ENCODE measurements around the gene FBXL7. TPM values are rescaled to one million over a fixed set of nuclear protein-coding genes. Genes with fewer than 3 reads are reported as not detected.

The FBXL7 gene
- total RNA-seq, 8 experiments from 2014 or later: 2.9 to 12.8 (median 5.8) TPM

GRCh38 chr5:15510092-15510491 lies 10.1 kb downstream of the FBXL7 start:
- Histone ChIP-seq H3K4me3 (no peak overlapping the region), H3K27ac (no peak overlapping the region), H3K4me1 (replicated peaks in 1 of 2) (peaks cover 5 to 22% of the 10 kb centered on the region in 2 donors)
- 17 to 100% (median 93%) methylated on average over 1 of the region's 1 CpG; no CpG with 5 or more reads in 2 of the 10 experiments for WGBS, 10 experiments
- in situ Hi-C loops (cut with MboI; ENCODE audit: low pct_unique_long_range_greater_than_20kb in 2 of 9, low sequenced_read_pairs in 9 of 9, unreplicated experiment in 9 of 9): loop anchor here in 1 of 9 experiments (25.0 kb wide), 1 partner anchor 277 kb away; no protein-coding TSS in a partner anchor
- ATAC-seq (replicated peaks in 6 of 8): no peak

GRCh38 chr5:15510831-15511230 lies 10.9 kb downstream of the FBXL7 start:
- 6 to 89% (median 42%) methylated on average over 3 of the region's 3 CpGs; no CpG with 5 or more reads in 6 of the 10 experiments for WGBS, 10 experiments
- ATAC-seq (replicated peaks in 6 of 8): no peak
- Histone ChIP-seq H3K4me1 (replicated peaks in 1 of 2) (peaks cover 5 to 24% of the 10 kb centered on the region in 2 donors), H3K27ac (no peak overlapping the region), H3K4me3 (no peak overlapping the region)
- in situ Hi-C loops (cut with MboI; ENCODE audit: low pct_unique_long_range_greater_than_20kb in 2 of 9, low sequenced_read_pairs in 9 of 9, unreplicated experiment in 9 of 9): loop anchor here in 1 of 9 experiments (25.0 kb wide), 1 partner anchor 276 kb away; no protein-coding TSS in a partner anchor

GRCh38 chr5:15513431-15513830 lies 13.5 kb downstream of the FBXL7 start:
- 0 to 100% (median 75%) methylated on average over 1 to 2 of the region's 2 CpGs; no CpG with 5 or more reads in 1 of the 10 experiments for WGBS, 10 experiments
- Histone ChIP-seq H3K4me3 (no peak overlapping the region), H3K27ac (no peak overlapping the region), H3K4me1 (replicated peaks in 1 of 2) (peaks cover 5 to 19% of the 10 kb centered on the region in 2 donors)
- ATAC-seq (replicated peaks in 6 of 8): peak in 3 of 8 experiments; percentile 50 to 68 (median 53)
- in situ Hi-C loops (cut with MboI; ENCODE audit: low pct_unique_long_range_greater_than_20kb in 2 of 9, low sequenced_read_pairs in 9 of 9, unreplicated experiment in 9 of 9): loop anchor here in 1 of 9 experiments (25.0 kb wide), 1 partner anchor 274 kb away; no protein-coding TSS in a partner anchor

- Histone ChIP-seq H3K4me1 (replicated peaks in 1 of 2) (peaks cover 5 to 19% of the 10 kb centered on the region in 2 donors), H3K27ac (no peak overlapping the region), H3K4me3 (no peak overlapping the region)
- in situ Hi-C loops (cut with MboI; ENCODE audit: low pct_unique_long_range_greater_than_20kb in 2 of 9, low sequenced_read_pairs in 9 of 9, unreplicated experiment in 9 of 9): loop anchor here in 1 of 9 experiments (25.0 kb wide), 1 partner anchor 273 kb away; no protein-coding TSS in a partner anchor
- peak in 1 of 8 experiments; percentile 43 for ATAC-seq (replicated peaks in 6 of 8)
Measured at GRCh38 chr5:15513911-15514310, 13.9 kb downstream of the FBXL7 start.

- Histone ChIP-seq H3K4me1 (replicated peaks in 1 of 2) (peaks cover 5 to 19% of the 10 kb centered on the region in 2 donors), H3K27ac (no peak overlapping the region), H3K4me3 (no peak overlapping the region)
- in situ Hi-C loops (cut with MboI; ENCODE audit: low pct_unique_long_range_greater_than_20kb in 2 of 9, low sequenced_read_pairs in 9 of 9, unreplicated experiment in 9 of 9): loop anchor here in 1 of 9 experiments (25.0 kb wide), 1 partner anchor 272 kb away; no protein-coding TSS in a partner anchor
- no peak for ATAC-seq (replicated peaks in 6 of 8)
- WGBS, 10 experiments: 60 to 83% (median 79%) methylated on average over 1 of the region's 1 CpG; no CpG with 5 or more reads in 4 of the 10 experiments
Measured at GRCh38 chr5:15515229-15515628, 15.2 kb downstream of the FBXL7 start.

GRCh38 chr5:15516486-15516885 lies 16.5 kb downstream of the FBXL7 start:
- no peak overlapping the region for H3K4me3 ChIP-seq
- WGBS, 10 experiments: 89 to 100% (median 94%) methylated on average over 3 to 11 of the region's 12 CpGs
- H3K4me1 ChIP-seq (replicated peaks in 1 of 2): peaks cover 12 to 25% of the 10 kb centered on the region in 2 donors
- H3K27ac ChIP-seq: no peak overlapping the region
- in situ Hi-C loops (cut with MboI; ENCODE audit: low pct_unique_long_range_greater_than_20kb in 2 of 9, low sequenced_read_pairs in 9 of 9, unreplicated experiment in 9 of 9): loop anchor here in 1 of 9 experiments (25.0 kb wide), 1 partner anchor 271 kb away; no protein-coding TSS in a partner anchor
- no peak for ATAC-seq (replicated peaks in 6 of 8)

GRCh38 chr5:15518786-15519185 lies 18.8 kb downstream of the FBXL7 start:
- in situ Hi-C loops (cut with MboI; ENCODE audit: low pct_unique_long_range_greater_than_20kb in 2 of 9, low sequenced_read_pairs in 9 of 9, unreplicated experiment in 9 of 9): loop anchor here in 1 of 9 experiments (25.0 kb wide), 1 partner anchor 269 kb away; no protein-coding TSS in a partner anchor
- Histone ChIP-seq H3K4me1 (replicated peaks in 1 of 2) (peaks cover 24 to 33% of the 10 kb centered on the region in 2 donors), H3K27ac (no peak overlapping the region), H3K4me3 (no peak overlapping the region)
- WGBS, 10 experiments: 76 to 100% (median 97%) methylated on average over 2 to 7 of the region's 9 CpGs; no CpG with 5 or more reads in 1 of the 10 experiments
- no peak for ATAC-seq (replicated peaks in 6 of 8)

- ATAC-seq (replicated peaks in 6 of 8): no peak
- in situ Hi-C loops (cut with MboI; ENCODE audit: low pct_unique_long_range_greater_than_20kb in 2 of 9, low sequenced_read_pairs in 9 of 9, unreplicated experiment in 9 of 9): loop anchor here in 1 of 9 experiments (25.0 kb wide), 1 partner anchor 266 kb away; no protein-coding TSS in a partner anchor
- 71 to 100% (median 89%) methylated on average over 1 to 5 of the region's 5 CpGs for WGBS, 10 experiments
- peaks cover 18 to 24% of the 10 kb centered on the region in 2 donors for H3K4me1 ChIP-seq (replicated peaks in 1 of 2)
- H3K27ac ChIP-seq: no peak overlapping the region
- no peak overlapping the region for H3K4me3 ChIP-seq
Measured at GRCh38 chr5:15520856-15521255, 20.9 kb downstream of the FBXL7 start.

- WGBS, 10 experiments: 9 to 81% (median 56%) methylated on average over 1 to 8 of the region's 8 CpGs
- H3K4me3 ChIP-seq: no peak overlapping the region
- H3K4me1 ChIP-seq (replicated peaks in 1 of 2): peaks cover 18 to 24% of the 10 kb centered on the region in 2 donors
- H3K27ac ChIP-seq: no peak overlapping the region
- peak in 5 of 8 experiments; percentile 12 to 84 (median 50) for ATAC-seq (replicated peaks in 6 of 8)
- in situ Hi-C loops (cut with MboI; ENCODE audit: low pct_unique_long_range_greater_than_20kb in 2 of 9, low sequenced_read_pairs in 9 of 9, unreplicated experiment in 9 of 9): loop anchor here in 1 of 9 experiments (25.0 kb wide), 1 partner anchor 266 kb away; no protein-coding TSS in a partner anchor
Measured at GRCh38 chr5:15521381-15522186, 21.6 kb downstream of the FBXL7 start.

GRCh38 chr5:15522187-15522520 lies 22.2 kb downstream of the FBXL7 start:
- Histone ChIP-seq H3K4me1 (replicated peaks in 1 of 2) (peaks cover 18 to 24% of the 10 kb centered on the region in 2 donors), H3K27ac (no peak overlapping the region), H3K4me3 (no peak overlapping the region)
- in situ Hi-C loops (cut with MboI; ENCODE audit: low pct_unique_long_range_greater_than_20kb in 2 of 9, low sequenced_read_pairs in 9 of 9, unreplicated experiment in 9 of 9): loop anchor here in 1 of 9 experiments (25.0 kb wide), 1 partner anchor 265 kb away; no protein-coding TSS in a partner anchor
- ATAC-seq (replicated peaks in 6 of 8): peak in 7 of 8 experiments; percentile 12 to 79 (median 26)
- WGBS, 10 experiments: 0 to 63% (median 12%) methylated on average over 1 to 3 of the region's 3 CpGs; no CpG with 5 or more reads in 2 of the 10 experiments

GRCh38 chr5:15524712-15525111 lies 24.7 kb downstream of the FBXL7 start:
- Histone ChIP-seq H3K27ac (no peak overlapping the region), H3K4me1 (replicated peaks in 1 of 2) (peaks cover 18 to 24% of the 10 kb centered on the region in 2 donors), H3K4me3 (no peak overlapping the region)
- in situ Hi-C loops (cut with MboI; ENCODE audit: low pct_unique_long_range_greater_than_20kb in 2 of 9, low sequenced_read_pairs in 9 of 9, unreplicated experiment in 9 of 9): loop anchor here in 1 of 9 experiments (25.0 kb wide), 1 partner anchor 263 kb away; no protein-coding TSS in a partner anchor
- 40 to 100% (median 78%) methylated on average over 1 to 2 of the region's 2 CpGs; no CpG with 5 or more reads in 4 of the 10 experiments for WGBS, 10 experiments
- ATAC-seq (replicated peaks in 6 of 8): peak in 4 of 8 experiments; percentile 9 to 46 (median 36)

GRCh38 chr5:15525703-15526275 lies 25.8 kb downstream of the FBXL7 start:
- H3K27ac ChIP-seq: no peak overlapping the region

More at GRCh38 chr5:15525703-15526275, 25.8 kb downstream of the FBXL7 start:
- Histone ChIP-seq H3K4me3 (no peak overlapping the region), H3K4me1 (replicated peaks in 1 of 2) (peaks cover 18 to 24% of the 10 kb centered on the region in 2 donors)
- ATAC-seq (replicated peaks in 6 of 8): peak in 3 of 8 experiments; percentile 35 to 88 (median 83)
- in situ Hi-C loops (cut with MboI; ENCODE audit: low pct_unique_long_range_greater_than_20kb in 2 of 9, low sequenced_read_pairs in 9 of 9, unreplicated experiment in 9 of 9): no loop called here
- WGBS, 10 experiments: 100% methylated on average over 1 of the region's 3 CpGs; no CpG with 5 or more reads in 8 of the 10 experiments

Data from motor neuron (in vitro differentiated cells).